ENCODE measurements around the gene ARMH2.
"Not testable (repeated sequence)": the region's sequence is repeated elsewhere in the genome, so short reads cannot be mapped to it uniquely, and the experiment has no call there.

Gene ARMH2

DNA sequence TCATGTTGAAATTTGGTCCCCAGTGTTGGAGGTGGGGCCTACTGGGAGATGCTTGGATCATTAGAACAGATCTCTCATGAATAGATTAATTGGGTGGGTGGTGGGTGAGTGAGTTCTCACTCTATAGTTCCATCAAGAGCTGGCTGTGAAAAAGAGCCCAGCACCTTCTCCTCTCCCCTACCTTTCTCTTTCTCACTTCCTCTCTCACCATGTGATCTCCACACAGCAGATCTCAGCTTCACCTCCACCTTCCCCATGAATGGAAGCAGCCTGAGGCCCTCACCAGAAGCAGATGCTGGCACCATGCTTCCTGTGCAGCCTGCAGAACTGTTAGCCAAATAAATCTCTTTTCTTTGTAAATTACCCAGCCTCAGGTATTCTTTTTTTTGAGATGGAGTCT lies 36.9 kb downstream of the ARMH2 start:
- no peak for DNase-seq

DNA sequence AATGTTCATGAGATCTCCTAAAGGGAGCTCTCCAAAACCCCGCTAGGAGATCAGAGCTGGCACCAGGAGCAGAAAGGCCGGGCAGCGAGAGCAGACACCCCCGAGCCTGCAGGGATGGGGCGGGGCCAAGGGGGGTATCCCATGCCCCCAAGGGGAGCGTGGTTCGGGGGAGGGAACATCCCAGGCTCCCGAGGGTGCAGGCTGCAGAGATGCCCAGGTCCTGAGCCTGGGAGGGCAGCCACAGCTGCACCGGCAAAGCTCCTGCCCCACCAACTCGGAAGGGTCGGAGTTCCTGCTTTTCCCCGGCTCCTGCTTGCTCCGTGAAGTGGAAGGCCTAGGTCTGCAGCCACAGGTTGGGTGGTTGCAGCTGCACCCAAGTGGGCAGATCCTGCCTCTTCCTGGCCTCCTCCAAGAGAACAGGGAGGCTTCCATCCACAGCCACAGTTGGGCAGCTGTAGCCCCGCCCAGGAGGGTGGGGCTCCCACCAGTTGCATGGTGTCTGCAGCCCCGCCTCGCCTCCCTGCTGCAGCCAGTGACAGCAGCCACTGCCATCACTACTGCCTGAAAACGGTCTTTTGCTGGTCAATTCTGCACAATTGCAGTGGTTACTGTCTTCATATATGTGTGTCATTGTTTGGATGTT lies 37.4 kb downstream of the ARMH2 start:
- DNase-seq = no peak

DNA sequence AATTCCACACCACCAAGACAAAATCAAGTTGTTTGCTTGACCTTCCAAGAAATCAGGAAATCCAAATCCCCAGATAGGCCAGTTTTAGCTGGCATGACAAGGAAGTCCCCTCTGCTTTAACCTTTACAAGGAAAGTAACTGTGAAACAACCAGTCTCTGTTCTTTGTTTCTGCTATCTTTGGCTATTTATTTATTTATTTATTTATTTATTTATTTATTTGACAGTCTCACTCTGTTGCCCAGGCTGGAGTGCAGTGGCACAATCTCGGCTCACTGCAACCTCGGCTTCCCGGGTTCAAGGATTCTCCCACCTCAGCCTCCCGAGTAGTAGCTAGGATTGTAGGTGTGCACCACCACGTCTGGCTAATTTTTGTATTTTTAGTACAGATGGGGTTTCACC lies 38.5 kb downstream of the ARMH2 start:
- no peak for DNase-seq

DNA sequence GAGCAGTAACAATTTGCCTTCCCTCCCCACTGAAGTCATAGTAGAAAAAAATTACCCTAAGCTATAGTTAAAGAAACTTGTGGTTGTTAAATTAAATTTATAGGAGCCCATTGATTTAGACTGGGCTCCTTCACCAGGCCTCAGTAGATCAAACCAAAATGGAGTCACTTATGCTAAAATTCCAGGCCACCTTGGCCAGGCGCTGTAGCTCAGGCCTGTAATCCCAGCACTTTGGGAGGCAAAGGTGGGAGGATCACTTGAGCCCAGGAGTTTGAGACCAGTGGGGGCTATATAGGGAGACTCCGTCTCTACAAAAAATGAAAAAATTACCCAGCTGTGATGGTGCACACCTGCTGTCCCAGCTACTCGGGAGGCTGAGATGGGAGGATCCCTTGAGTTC lies 39.0 kb downstream of the ARMH2 start:
- DNase-seq = no peak

DNA sequence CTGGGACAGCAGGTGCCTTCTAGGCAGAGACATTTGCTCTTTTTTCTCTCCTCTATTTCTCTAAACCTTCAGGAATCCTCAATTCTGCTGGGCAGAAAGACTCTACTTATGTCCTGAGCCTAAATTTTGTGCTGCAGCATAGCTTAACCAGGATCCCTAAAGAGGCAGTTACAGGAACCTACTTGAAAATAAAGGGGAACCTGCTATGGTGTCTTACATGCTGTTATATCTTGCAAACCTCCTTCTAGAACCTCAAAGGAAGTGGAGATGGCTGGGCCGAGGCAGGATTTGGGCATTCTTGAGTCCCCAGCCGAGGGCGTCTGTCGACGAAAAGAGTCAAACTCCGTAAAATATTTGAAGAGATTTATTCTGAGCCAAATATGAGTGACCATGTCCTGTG lies 41.1 kb downstream of the ARMH2 start:
- DNase-seq = no peak

DNA sequence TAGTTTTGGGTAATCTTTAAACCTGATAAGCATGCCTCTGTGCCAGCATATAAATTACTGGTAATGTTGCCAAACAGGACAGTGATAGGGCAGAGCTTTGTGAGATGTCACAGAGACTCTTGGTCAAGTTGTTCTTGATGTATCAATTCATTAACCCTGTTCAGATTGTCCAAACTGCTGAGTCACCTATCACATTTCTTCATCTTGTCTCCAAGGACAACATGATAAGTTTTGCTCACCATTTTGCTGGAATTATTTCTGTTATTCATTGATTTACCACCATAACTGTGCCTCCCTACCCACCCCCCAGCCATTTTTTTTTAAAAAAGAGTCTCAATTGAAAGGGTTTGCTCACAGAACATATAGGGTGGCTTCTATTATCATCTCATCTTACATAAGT lies 43.4 kb downstream of the ARMH2 start:
- no peak for DNase-seq

DNA sequence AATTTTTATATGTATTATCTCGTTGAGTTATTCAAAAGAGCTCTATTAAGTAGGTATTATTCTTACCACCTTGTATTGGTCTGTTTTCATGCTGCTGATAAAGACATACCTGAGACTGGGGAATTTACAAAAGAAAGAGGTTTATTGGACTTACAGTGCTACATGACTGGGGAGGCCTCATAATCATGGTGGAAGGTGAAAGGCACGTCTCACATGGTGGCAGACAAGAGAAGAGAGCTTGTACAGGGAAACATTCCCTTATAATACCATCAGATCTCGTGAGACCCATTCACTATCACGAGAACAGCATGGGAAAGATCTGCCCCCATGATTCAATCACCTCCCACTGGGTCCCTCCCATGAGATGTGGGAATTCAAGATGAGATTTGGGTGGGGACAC lies 44.3 kb downstream of the ARMH2 start:
- not testable (repeated sequence) for DNase-seq

DNA sequence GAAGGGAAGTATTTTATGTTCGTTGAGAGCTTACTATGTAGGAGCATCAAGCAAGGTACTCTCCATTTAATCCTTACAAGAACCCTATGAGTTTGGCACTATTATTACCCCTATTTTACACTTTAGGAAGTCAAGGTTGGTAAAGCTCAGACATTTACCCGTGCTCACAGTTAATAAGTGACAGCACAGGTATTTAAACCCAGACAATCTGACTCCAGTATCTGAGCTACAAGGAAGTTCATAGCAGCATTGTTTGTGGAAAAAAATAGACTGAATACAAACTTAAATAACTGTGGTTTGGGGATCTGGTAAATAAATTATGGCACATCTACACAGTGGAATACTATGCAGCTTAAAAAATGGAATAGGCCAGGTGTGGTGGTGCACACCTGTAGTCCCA lies 45.2 kb downstream of the ARMH2 start:
- DNase-seq = no peak

DNA sequence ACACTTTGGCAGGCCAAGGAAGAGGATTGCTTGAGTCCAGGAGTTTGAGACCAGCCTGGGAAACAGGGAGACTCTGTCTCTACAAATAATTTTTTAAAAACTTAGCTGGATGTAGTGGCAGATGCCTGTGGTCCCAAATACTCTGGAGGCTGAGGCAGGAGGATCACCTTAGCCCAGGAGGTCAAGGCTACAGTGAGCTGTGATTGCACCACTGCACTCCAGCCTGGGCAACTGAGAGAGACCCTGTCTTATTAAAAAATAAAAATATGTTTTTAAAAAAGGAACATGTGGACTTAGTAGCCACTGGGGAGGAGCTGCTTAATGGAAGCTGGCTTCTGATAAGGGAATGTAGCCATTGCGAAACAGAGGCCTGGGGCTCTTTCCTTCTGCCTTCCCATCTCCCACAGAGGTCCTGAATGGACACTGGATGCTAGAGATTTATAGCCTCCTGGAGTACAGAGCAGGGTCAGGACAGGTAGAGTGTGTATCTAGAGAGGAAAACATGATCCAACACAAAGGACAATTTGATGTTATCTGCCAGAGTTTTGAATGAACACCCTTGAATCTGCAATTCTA lies 45.7 kb downstream of the ARMH2 start:
- no peak for DNase-seq

DNA sequence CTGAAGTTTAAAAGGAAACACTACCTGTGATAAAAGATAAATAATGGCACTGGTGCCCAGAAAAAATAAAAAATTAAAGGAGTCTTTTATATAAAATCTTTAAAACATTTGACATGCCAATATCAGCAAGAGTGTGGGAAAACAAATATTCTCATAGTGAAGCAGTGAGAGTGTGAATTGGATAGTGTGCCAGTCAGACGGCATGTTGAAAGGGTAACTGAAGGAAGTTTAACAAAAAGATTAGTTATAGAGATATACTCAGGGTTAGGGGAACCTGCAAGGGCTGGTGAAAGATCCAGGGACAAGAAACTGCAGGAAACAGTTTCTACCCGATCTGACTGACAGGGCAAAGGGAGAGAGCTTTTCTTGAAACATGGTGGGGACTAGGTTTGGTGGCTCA lies 46.2 kb downstream of the ARMH2 start:
- no peak for DNase-seq

DNA sequence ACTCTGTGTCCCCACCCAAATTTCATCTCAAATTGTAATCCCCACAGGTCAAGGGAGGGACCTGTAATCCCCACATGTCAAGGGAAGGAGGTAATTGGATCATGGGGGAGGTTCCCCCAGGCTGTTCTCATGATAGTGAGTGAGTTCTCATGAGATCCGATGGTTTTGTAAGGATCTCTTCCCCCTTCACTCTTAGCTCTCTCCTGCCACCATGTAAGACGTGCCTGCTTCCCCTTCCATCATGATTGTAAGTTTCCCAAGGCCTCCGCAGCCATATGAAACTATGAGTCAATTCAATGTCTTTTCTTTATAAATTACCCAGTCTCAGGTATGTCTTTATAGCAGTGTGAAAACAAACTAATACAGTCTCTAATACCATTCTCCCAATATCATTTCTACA lies 47.8 kb downstream of the ARMH2 start:
- DNase-seq = not testable (repeated sequence)

DNA sequence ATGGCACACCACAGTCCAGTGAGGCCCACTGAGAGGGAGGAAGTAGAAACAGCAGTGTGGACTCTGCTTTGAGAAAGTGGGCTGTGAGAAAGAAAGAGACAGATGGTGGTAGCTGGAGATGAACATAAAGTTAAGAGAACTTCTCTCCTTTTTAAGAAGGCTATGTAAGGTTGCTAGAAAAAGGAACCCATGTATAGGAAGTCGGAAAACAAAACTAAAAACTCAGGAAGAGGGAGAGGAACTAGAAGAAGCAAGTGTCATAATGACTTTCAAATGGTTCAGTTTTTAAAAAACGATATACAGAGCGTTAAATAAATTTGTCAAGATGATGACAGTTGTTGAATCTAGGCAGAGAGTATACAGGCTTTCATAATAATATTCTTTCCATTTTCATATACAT lies 49.4 kb downstream of the ARMH2 start:
- no peak for DNase-seq
